Right renal pelvis (tissue), 4 donors: ENCODE measurements around the gene HSCB. TPM values are rescaled to one million over a fixed set of nuclear protein-coding genes. Genes with fewer than 3 reads are reported as not detected.
"Not testable (repeated sequence)": the region's sequence is repeated elsewhere in the genome, so short reads cannot be mapped to it uniquely, and the experiment has no call there.

Experiments used
- DNase-seq, 4 donors: peaks; one replicate each; pipeline ENCODE4 v3.0.0-alpha.2; 2013; ENCODE audit warnings: low read depth in 4 of 4, low spot score in 3 of 4, missing footprints in 1 of 4
- polyA plus RNA-seq, 4 donors: library from polyadenylated mRNA; unstranded; fragments of 120-200 nt; gene quantifications; one replicate each; pipeline ENCODE4 v1.2.1, GENCODE V29; 2013; ENCODE audit not compliant: insufficient read length in 4 of 4

The HSCB gene
- polyA plus RNA-seq, 4 donors = 22.0 to 25.1 (median 23.4) TPM

GRCh38 chr22:28783786-28784671 lies 42.2 kb downstream of the HSCB start:
- DNase-seq = peak in 1 of 4 donors; percentile 28

GRCh38 chr22:28788601-28789000 lies 46.8 kb downstream of the HSCB start:
- no peak for DNase-seq

- DNase-seq = no peak
Observed at GRCh38 chr22:28791124-28791523, 49.3 kb downstream of the HSCB start.

- no peak for DNase-seq
Observed at GRCh38 chr22:28791841-28792490, 50.1 kb downstream of the HSCB start.

- DNase-seq = no peak
Observed at GRCh38 chr22:28792491-28793383, 50.9 kb downstream of the HSCB start.

- DNase-seq = no peak
Observed at GRCh38 chr22:28793976-28794584, 52.2 kb downstream of the HSCB start.

- DNase-seq = no peak
Observed at GRCh38 chr22:28795071-28795693, 53.3 kb downstream of the HSCB start.

- DNase-seq = no peak
Observed at GRCh38 chr22:28795932-28796856, 54.4 kb downstream of the HSCB start.

- DNase-seq = peak in 1 of 4 donors; percentile 39
Observed at GRCh38 chr22:28798810-28799605, 57.2 kb downstream of the HSCB start.

- DNase-seq = peak in 2 of 4 donors; percentile 43 to 60
Observed at GRCh38 chr22:28799606-28800307, 57.9 kb downstream of the HSCB start.

- DNase-seq = peak; percentile 86 to 94 (median 91)
Observed at GRCh38 chr22:28800308-28801041, 58.6 kb downstream of the HSCB start, which contains the start of gene XBP1. XBP1 (minus strand) TSS chr22:28800569.

- no peak for DNase-seq
Observed at GRCh38 chr22:28801845-28802594, 60.2 kb downstream of the HSCB start.

- no peak for DNase-seq
Observed at GRCh38 chr22:28802595-28803123, 60.8 kb downstream of the HSCB start.

- not testable (repeated sequence) for DNase-seq
Observed at GRCh38 chr22:28805426-28805825, 63.6 kb downstream of the HSCB start.
